ENCODE results near the gene ORC3.
A peak's percentile ranks its signal among the peaks of the same experiment; 100 is the strongest.
"Not testable (repeated sequence)": the region's sequence is repeated elsewhere in the genome, so short reads cannot be mapped to it uniquely, and the experiment has no call there.

Gene ORC3

DNA sequence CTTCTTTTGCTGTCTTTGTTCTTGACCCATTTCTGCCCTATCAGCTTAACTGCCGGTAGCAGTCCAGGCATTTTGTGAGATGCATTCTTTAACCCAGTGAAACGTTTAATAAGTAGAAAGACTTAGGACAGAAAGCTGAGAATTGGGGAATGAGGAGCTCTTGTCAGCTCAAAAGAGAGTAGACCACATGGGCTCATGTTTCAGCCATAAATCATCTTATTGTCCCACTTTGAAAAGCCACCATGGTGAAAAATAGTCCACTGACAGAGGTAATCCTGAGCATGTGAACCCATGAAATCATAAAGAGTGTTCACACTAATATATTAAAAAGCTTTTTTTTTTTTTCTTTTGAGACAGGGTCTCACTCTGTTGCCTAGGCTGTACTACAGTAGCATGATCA is 16.3 kb downstream of the ORC3 start:
- DNase-seq, result no peak

DNA sequence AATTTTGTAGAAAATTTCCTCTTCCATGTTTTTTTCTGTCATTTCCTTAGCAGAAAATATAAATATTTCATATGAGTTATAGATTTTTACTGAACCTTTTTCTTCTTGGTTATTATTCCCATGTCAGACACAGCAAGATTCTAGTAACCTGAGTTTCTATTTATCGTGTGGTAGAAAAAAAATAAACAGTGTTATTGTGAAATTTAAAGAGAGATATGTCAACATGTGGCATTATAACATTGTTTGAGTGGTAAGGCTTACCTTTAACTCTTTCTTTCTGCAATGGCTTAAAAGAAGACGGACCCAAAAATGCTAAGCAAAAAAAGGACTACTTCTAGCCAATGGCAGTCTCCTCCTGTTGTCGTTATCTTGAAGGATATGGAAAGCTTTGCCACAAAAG is 18.9 kb downstream of the ORC3 start:
- DNase-seq, result no peak

GRCh38 chr6:87613018-87613417 is 23.1 kb downstream of the ORC3 start:
- not testable (repeated sequence) for DNase-seq

DNA sequence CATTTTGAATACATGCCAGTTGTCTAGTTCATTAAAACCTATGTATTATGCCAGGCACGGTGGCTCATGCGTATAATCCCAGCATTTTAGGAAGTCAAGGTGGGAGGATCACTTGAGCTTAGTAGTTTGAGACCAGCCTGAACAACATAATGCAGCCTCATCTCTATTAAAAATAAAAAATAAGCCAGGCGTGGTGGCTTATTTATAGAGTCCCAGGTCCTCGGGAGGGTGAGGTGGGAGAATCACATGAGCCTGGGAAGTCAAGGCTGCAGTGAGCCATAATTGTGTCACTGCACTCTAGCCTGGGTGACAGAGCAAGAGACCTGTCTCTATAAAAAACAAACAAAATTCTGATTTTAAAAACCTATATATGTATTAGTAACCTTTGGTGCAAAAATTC is 27.5 kb downstream of the ORC3 start:
- DNase-seq, result no peak

DNA sequence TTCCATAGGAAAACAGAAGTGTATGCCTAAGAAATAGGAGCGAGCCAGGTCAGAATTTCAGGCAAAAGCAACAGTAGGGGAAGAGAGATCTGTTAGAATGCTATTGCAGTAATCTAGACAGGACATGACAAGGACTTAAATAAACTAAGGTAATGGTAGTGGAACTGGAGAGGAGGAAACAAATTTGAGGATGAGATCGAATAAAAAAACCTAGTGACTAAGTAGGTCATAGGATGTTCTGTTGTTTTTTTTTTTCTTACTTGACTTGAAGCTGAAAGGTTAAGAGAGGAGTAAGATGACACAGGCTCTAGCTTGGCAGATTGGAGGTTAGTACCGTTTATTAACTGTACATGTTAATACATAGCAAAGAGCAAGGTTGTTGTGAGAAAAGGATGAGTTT is 28.6 kb downstream of the ORC3 start:
- no peak for DNase-seq

- no peak for DNase-seq
These were observed 33.3 kb downstream of the ORC3 start for GRCh38 chr6:87623248-87623647.

DNA sequence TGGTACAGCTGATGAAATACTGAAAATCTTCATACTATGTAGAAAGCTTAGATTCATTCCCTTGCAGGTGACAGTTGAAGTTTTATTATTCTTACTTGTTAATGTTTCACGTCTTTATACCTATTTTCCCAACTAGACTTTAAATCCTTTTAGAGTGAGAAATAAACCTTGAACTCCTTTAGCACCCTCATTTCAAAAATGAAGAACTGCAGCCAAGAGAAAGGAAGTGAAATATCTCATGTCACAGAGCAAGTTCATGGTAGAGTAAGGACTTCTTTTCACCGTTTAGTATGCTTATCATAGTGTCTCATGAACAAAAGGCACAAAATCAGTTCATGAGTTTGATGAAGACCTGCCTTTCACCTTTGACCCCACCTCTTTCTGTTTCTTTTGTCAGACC is 38.5 kb downstream of the ORC3 start:
- DNase-seq, result peak in 1 of 3 donors; percentile 4

GRCh38 chr6:87628881-87629280 is 38.9 kb downstream of the ORC3 start:
- no peak for DNase-seq

DNA sequence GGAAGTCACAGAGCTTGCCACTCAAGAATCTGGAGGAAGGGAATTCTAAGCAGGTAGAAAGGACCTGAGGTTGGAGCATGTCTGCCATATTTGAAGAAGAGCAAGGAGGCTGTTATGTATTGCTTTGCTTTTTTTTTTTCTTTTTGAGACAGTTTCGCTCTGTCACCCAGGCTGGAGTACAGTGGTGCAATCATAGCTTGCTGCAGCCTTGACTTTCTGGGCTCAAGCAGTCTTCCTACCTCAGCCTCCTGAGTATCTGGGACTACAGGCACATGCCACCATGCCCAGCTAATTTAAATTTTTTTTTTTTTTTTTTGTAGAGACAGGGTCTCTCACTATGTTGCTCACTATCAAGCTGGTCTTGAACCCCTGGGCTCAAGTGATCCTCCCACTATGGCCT is 40.8 kb downstream of the ORC3 start:
- DNase-seq, result no peak

GRCh38 chr6:87633851-87634250 is 43.9 kb downstream of the ORC3 start:
- DNase-seq, result no peak

GRCh38 chr6:87636315-87636714 is 46.4 kb downstream of the ORC3 start:
- no peak for DNase-seq

DNA sequence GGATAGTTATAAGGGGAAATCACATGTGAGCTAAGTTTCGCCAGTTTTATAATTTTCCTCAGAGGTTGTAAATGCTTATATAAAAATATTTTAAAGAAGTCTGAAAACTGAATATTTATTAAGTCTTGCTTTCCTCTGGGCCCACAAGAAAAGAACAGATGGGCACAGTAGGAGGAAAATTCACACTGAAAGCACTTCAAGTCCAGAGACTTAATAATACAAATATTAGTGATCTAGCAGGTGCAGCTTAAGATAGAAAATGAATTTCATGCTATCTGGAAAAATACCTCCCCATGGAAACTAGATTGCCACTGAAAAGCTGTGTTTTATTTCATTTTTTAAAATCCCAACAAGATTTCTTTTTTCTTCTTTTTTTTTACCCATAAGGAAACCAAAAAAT is 47.2 kb downstream of the ORC3 start:
- no peak for DNase-seq

DNA sequence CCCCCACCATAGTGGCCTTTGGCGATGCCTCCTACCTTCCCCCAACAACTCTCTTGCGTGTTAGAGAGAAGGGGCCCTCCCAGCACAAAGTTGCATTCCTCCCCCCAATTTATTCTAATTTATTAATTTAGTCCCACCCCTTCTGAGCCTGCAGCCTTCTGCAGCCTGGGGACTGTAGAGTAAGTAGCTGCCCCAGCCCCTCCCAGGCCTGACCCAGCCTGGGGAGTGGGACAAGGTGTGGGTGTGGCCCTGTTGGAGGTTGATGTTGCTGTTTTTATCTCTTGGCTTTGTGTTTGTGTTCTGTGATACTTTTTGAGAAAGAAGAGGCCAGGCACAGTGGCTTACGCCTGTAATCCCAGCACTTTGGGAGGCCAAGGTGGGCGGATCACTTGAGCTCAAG is 49.4 kb downstream of the ORC3 start:
- no peak for DNase-seq

DNA sequence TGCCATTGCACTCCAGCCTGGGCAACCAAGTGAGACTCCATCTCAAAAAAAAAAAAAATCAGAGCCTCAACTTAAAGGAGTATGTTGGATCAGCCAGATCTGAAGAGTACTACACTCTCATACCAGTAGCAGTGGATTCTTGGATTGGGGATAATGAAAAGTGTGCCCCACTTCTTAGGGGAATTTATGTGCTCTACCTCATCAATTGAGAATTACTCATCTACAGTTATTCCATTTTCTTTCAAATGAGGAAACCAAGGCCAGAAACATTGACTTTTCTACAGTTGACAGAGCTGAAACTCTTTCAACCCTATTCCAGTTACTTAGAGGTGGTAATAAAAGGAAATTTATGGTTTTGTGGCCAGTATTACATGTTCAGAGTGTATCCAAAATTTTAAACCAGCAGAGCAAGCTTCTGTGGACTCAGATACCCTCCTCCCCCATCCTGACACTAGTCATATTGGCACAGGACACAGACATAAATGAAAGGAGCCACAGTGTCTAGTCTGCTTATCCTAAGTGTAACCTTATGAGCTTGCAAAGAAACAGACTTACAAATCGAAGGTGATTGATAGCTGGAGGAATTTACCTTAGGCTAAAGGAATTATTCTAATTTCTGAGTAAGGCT is 51.2 kb downstream of the ORC3 start:
- no peak for DNase-seq

GRCh38 chr6:87645080-87645479 is 55.1 kb downstream of the ORC3 start:
- DNase-seq, result no peak

DNA sequence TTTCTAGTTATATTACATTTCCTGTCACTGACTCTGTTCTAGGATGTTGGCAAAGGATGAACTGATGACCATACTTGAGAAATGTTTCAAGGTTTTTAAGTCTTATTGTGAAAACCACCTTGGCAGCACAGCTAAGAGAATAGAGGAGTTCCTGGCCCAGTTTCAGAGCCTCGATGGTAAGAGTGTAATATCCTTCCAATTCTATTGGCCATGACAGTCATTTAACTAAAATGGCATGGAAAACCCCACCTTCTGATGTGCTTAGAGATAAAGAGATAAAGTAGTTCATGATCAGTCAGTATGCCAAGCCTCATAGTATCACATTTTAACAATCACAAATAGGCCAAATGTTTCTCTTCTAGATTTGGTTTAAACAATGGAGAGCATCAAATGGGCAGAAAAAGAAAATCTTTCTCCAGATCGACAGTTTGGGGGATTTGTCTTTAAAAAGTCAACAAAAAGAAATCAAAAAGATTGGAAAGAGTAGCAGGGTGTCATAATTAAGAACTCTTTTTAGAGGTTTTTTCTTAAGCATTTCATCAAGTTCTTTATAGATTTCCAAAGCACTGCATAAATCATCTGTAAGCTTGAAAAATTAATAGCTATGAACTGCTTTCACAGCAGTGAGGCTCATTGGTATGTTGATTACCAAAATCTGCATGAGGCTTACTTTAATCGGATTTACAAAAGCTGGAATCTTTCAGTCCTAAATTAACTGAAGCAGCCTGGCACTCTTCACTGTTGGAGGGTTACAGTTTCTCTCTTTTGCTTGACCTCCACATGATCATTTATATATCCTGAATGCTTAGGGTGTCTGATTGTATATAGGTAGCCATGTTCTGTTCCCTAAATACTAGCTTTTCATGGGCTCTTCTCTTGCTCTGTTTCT is 63.4 kb downstream of the ORC3 start:
- DNase-seq, result no peak

DNA sequence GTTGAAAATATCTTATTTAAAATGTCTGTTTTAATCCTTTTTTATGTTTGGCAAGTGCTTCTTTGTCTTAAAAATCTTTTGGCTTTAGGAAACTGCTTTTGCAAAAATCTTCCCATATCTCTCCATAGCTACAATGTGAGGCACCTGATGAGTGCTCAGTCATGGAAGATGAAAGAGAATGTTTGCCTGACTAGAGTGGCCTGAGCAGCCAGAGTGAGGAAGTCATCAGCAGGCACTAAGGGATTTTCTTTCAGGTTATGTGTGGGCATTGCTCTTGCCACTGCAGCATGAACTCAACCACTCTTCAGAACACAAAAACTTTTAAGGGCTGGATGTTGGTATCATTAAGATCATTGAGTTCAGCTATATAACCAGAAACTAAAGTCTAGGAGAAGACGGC is 64.2 kb downstream of the ORC3 start:
- no peak for DNase-seq

- DNase-seq, result peak in 2 of 3 donors; percentile 50 to 53
These were observed 65.0 kb downstream of the ORC3 start for GRCh38 chr6:87654875-87655454.

DNA sequence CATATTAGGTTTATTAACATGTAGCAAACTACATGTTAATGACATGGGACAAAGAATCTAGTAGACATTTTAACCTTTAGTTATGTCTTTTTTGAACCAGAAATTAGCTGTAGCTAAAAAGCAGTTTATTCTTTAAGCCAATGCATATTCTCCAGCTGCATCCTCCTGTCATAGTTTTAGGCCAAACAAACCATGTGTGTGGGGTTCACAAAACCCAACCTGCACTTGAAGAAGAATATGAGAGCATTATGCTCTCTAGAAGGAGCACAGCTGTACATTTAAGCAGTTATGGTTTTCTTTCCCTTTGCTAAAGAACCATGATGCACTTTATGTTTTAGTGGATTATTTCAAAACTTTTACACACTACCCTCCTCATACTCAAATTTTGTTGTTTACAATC is 65.9 kb downstream of the ORC3 start:
- DNase-seq, result no peak

DNA sequence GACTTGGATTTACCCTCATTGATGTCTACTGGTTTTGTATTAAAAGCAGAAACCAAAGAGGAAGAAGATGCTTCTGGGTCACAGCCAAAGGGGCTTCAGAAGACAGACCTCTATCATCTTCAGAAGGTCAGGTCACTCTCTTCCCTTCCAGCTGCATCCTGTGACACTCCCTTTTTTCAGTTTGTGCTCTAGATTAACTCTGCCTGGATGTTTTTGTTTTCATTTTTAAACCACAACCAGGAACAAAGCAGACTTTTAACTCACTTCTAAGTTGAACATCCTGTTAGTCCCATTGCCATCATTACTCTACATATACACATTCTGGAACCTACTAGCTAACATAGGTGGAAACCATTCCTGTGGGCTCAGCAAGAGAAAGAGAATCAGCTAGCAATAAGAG is 66.9 kb downstream of the ORC3 start:
- DNase-seq, result no peak

GRCh38 chr6:87658516-87658915 is 68.6 kb downstream of the ORC3 start:
- DNase-seq, result no peak

- DNase-seq, result peak; percentile 21 to 42 (median 32)
These were observed 70.4 kb downstream of the ORC3 start for GRCh38 chr6:87660226-87660911.

- no peak for DNase-seq
These were observed 71.1 kb downstream of the ORC3 start for GRCh38 chr6:87661016-87661415.

DNA sequence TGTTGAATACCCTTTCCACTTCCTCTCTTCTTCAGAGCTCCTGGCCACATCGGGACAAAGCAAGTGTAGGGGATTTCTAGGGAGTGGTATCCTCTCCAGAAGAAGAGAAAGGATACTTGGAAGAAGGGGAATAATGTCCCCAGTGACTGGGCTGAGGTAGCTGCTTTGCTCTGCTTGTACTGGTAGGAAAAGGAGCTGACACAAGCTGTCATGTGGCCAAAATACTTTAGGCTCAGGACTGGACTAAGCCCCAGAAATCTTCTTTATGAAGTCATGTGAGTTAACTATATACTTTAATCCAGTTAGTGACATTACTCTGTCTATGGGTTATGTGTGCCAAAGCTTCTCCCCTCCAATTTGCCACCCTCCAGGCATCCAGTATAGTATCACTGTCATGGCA is 71.6 kb downstream of the ORC3 start:
- no peak for DNase-seq

Data from suppressor macrophage treated with lipopolysaccharide for 1 hour (primary cell).